IMR-90 (cell line): ENCODE results near the gene CTCF. TPM values are rescaled to one million over a fixed set of nuclear protein-coding genes. Genes with fewer than 3 reads are reported as not detected.
A peak's percentile ranks its signal among the peaks of the same experiment; 100 is the strongest.

ENCODE experiments used
- ATAC-seq: fragments of 200-7000 bp; cut with Tn5 transposase; 2 replicates; pipeline ENCODE4 v1.9.1; 2020; ENCODE audit warnings: low read depth, mild to moderate bottlenecking, moderate library complexity
- BruUV-seq: library from RNA; stranded (reverse); fragments of 400-500 nt; replicated peaks from 2 replicates; lab custom pipeline; 2021; lab: Mats Ljungman, UMichigan
- CTCF ChIA-PET: fragments of 300-600 bp; formaldehyde crosslinking; extraction: SDS; loops from one replicate; lab custom pipeline; 2021; ENCODE audit warnings: antibody characterized with exemption; lab: Yijun Ruan, JAX
- POLR2A ChIA-PET: fragments of 300-600 bp; sonication (Branson Sonifier 250); formaldehyde crosslinking; loops from one replicate; lab custom pipeline; 2022; ENCODE audit warnings: antibody characterized with exemption; ENCODE audit not compliant: unreplicated experiment; lab: Charles Lee
- DNase-seq: peaks from one replicate; pipeline ENCODE4 v3.0.0; 2013
- H2AFZ ChIP-seq: replicated peaks from 2 replicates; pipeline ENCODE3; 2013; ENCODE audit warnings: low read length, mild to moderate bottlenecking; ENCODE audit not compliant: poor library complexity
- H2AK5ac ChIP-seq: 2 replicates; pipeline ENCODE4 v1.6.1; 2013; ENCODE audit warnings: low read depth, low read length, inconsistent platforms
- H2AK9ac ChIP-seq: replicated peaks from 2 replicates; pipeline ENCODE3; 2013; ENCODE audit warnings: mild to moderate bottlenecking, low read depth, low read length, moderate library complexity; ENCODE audit not compliant: poor library complexity
- H2BK120ac ChIP-seq: 2 replicates; pipeline ENCODE4 v1.6.1; 2013; ENCODE audit warnings: low read depth, low read length, inconsistent platforms
- H2BK15ac ChIP-seq: 3 replicates; pipeline ENCODE4 v1.6.1; 2013; ENCODE audit warnings: low read depth, low read length, inconsistent platforms
- H2BK20ac ChIP-seq: 2 replicates; pipeline ENCODE4 v1.6.1; 2013; ENCODE audit warnings: low read depth, mild to moderate bottlenecking, inconsistent platforms, low read length, moderate library complexity
- H2BK5ac ChIP-seq: 2 replicates; pipeline ENCODE4 v1.6.1; 2013; ENCODE audit warnings: mild to moderate bottlenecking, low read depth, low read length, inconsistent platforms; ENCODE audit not compliant: poor library complexity, severe bottlenecking
- H3K14ac ChIP-seq: replicated peaks from 2 replicates; pipeline ENCODE4 v1.6.1; 2013; ENCODE audit warnings: low read depth, low read length, inconsistent platforms
- H3K18ac ChIP-seq: 2 replicates; pipeline ENCODE4 v1.6.1; 2013; ENCODE audit warnings: low read depth, low read length, control low read depth
- H3K23ac ChIP-seq: 2 replicates; pipeline ENCODE4 v1.6.1; 2013; ENCODE audit warnings: low read depth, low read length, inconsistent platforms
- H3K27ac ChIP-seq: 2 replicates; pipeline ENCODE4 v1.5.1; 2013; ENCODE audit warnings: mild to moderate bottlenecking, control low read depth, low read length; ENCODE audit not compliant: insufficient read depth
- H3K27me3 ChIP-seq: 2 replicates; pipeline ENCODE4 v1.6.1; 2013; ENCODE audit warnings: low read length; ENCODE audit not compliant: control insufficient read depth, insufficient read depth
- H3K36me3 ChIP-seq: 2 replicates; pipeline ENCODE4 v1.6.1; 2013; ENCODE audit warnings: low read length, mixed read lengths; ENCODE audit not compliant: control insufficient read depth, insufficient read depth
- H3K4ac ChIP-seq: 2 replicates; pipeline ENCODE4 v1.6.1; 2013; ENCODE audit warnings: low read depth, low read length, inconsistent platforms
- H3K4me1 ChIP-seq: 2 replicates; pipeline ENCODE4 v1.6.1; 2013; ENCODE audit warnings: low read length, mixed read lengths; ENCODE audit not compliant: control insufficient read depth, insufficient read depth
- H3K4me2 ChIP-seq: 2 replicates; pipeline ENCODE4 v1.6.1; 2013; ENCODE audit warnings: low read depth, mild to moderate bottlenecking, control low read depth, low read length, moderate library complexity
- H3K4me3 ChIP-seq: 2 replicates; pipeline ENCODE4 v1.5.1; 2013; ENCODE audit warnings: low read depth, mild to moderate bottlenecking, control low read depth, low read length, moderate library complexity; ENCODE audit not compliant: insufficient read depth
- H3K56ac ChIP-seq: 2 replicates; pipeline ENCODE4 v1.6.1; 2013; ENCODE audit warnings: low read length, inconsistent platforms; ENCODE audit not compliant: insufficient read depth; ENCODE audit errors: extremely low read depth
- H3K79me1 ChIP-seq, 2 experiments: 2 replicates each; pipeline ENCODE4 v1.6.1; 2013; ENCODE audit warnings: low read length in 2 of 2, inconsistent platforms in 1 of 2, low read depth in 1 of 2
- H3K9ac ChIP-seq: 2 replicates; pipeline ENCODE4 v1.6.1; 2013; ENCODE audit warnings: low read depth, low read length, control low read depth
- H3K9me1 ChIP-seq: 2 replicates; pipeline ENCODE4 v1.6.1; 2013; ENCODE audit warnings: low read length, inconsistent platforms; ENCODE audit not compliant: insufficient read depth
- H3K9me3 ChIP-seq: 2 replicates; pipeline ENCODE4 v1.6.1; 2013; ENCODE audit warnings: low read length; ENCODE audit not compliant: control insufficient read depth, insufficient read depth
- H4K20me1 ChIP-seq: 2 replicates; pipeline ENCODE4 v1.6.1; 2013; ENCODE audit warnings: low read length, inconsistent platforms; ENCODE audit not compliant: insufficient read depth
- H4K5ac ChIP-seq: 2 replicates; pipeline ENCODE4 v1.6.1; 2013; ENCODE audit warnings: mild to moderate bottlenecking, low read depth, low read length, control low read depth
- H4K8ac ChIP-seq, 2 experiments: 2 replicates each; pipeline ENCODE4 v1.6.1; 2013; ENCODE audit warnings: low read depth in 2 of 2, low read length in 2 of 2, control low read depth in 1 of 2, inconsistent platforms in 1 of 2
- H4K91ac ChIP-seq: 2 replicates; pipeline ENCODE4 v1.6.1; 2013; ENCODE audit warnings: low read depth, low read length, inconsistent platforms; ENCODE audit not compliant: insufficient read depth
- BHLHE40 ChIP-seq: fragments of 150-350 bp; IDR thresholded peaks from 2 replicates; pipeline ENCODE4 v1.6.1; 2016; ENCODE audit warnings: mild to moderate bottlenecking, low read depth, low read length
- FOS ChIP-seq: fragments of 150-350 bp; IDR thresholded peaks from 2 replicates; pipeline ENCODE4 v1.6.1; 2016; ENCODE audit warnings: low read depth, low read length
- MAZ ChIP-seq: IDR thresholded peaks from 2 replicates; pipeline ENCODE4 v1.6.1; 2012; ENCODE audit warnings: low read depth, mild to moderate bottlenecking, low read length, improper control_type of control experiment, moderate library complexity, borderline replicate concordance
- MXI1 ChIP-seq: IDR thresholded peaks from 2 replicates; pipeline ENCODE4 v1.6.1; 2012; ENCODE audit warnings: low read depth, mild to moderate bottlenecking, low read length, moderate library complexity, borderline replicate concordance
- NFE2L2 ChIP-seq: fragments of 150-350 bp; IDR thresholded peaks from 2 replicates; pipeline ENCODE4 v1.6.1; 2016; ENCODE audit warnings: low read depth, mild to moderate bottlenecking, low read length
- POLR2A ChIP-seq: IDR thresholded peaks from 2 replicates; pipeline ENCODE4 v1.6.1; 2012; ENCODE audit warnings: mild to moderate bottlenecking, low read depth, low read length
- RAD21 ChIP-seq: IDR thresholded peaks from 2 replicates; pipeline ENCODE4 v1.6.1; 2012; ENCODE audit warnings: low read length, improper control_type of control experiment
- WGBS, 2 experiments: methylation state at CpG; one replicate each; pipeline versions ENCODE4 v1.1.5 to v1.1.7; 2013; ENCODE audit warnings: missing lambda C conversion rate in 2 of 2; ENCODE audit not compliant: insufficient read length in 1 of 2; ENCODE audit errors: extremely low coverage in 2 of 2; 5-methylcytosine and 5-hydroxymethylcytosine counted together
- dilution Hi-C: fragments of 300-500 bp; cut with HindIII; formaldehyde crosslinking; loops from one replicate; pipeline ENCODE4 v1.14.3; 2018; ENCODE audit warnings: low sequenced_read_pairs; ENCODE audit not compliant: unreplicated experiment
- in situ Hi-C: fragments of 300-500 bp; cut with MboI; formaldehyde crosslinking; loops from 3 replicates; pipeline ENCODE4 v1.14.3; 2019; ENCODE audit warnings: low sequenced_read_pairs, inconsistent platforms, mixed read lengths
- intact Hi-C: fragments of 100-400 bp; cut with micrococcal nuclease; formaldehyde crosslinking; loops from 2 replicates; pipeline ENCODE4 v1.10.0; 2022
- polyA plus RNA-seq, 3 experiments: library from polyadenylated mRNA; depleted of rRNA; stranded (reverse); fragments of >200 nt; gene quantifications; 2 replicates each; pipeline ENCODE4 v1.2.3, GENCODE V29; 2012; ENCODE audit warnings: low replicate concordance in 1 of 3
- total RNA-seq: library from RNA; depleted of rRNA; stranded (reverse); fragments of >200 nt; gene quantifications from 2 replicates; pipeline ENCODE4 v1.2.3, GENCODE V29; 2012
- TF ChIP-seq, protein P1 (sequence below): fragments of 150-350 bp; IDR thresholded peaks from 2 replicates; pipeline ENCODE4 v1.6.1; 2016; ENCODE audit warnings: low read depth, mild to moderate bottlenecking, low read length, moderate library complexity, borderline replicate concordance
- TF ChIP-seq, protein P2 (sequence below): fragments of 150-350 bp; IDR thresholded peaks from 2 replicates; pipeline ENCODE4 v1.6.1; 2017; ENCODE audit warnings: mild to moderate bottlenecking, antibody characterized with exemption, low read length, low read depth
- TF ChIP-seq, protein P3 (sequence below): conservative IDR thresholded peaks from 2 replicates; pipeline ENCODE4 v1.5.1; 2012; ENCODE audit warnings: mild to moderate bottlenecking, low read depth, low read length, improper control_type of control experiment

The CTCF gene
- total and polyA plus RNA-seq, 2 of the 4 experiments (the other 2 are of a cell fraction), result 16.1 to 22.8 TPM

DNA sequence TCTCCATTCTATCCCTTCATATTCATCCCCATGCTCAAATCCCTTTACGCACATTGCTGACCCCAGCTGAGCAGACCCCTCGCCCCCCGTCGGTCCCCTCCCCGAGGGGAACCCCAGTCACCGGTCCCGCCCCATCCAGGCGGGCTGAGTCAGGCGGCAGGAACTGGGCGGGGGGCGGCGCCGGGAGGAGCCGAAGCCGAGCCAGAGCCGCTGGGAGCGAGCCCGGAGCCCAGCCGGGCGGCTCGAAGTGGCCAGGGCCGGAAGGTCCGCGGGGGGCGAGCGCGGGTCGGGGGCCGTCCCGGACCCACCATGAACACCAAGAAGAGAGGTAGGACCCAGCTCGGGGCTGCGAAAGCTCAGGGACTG, 25.1 kb upstream of the CTCF start:
- 0% methylated on average over 7 of the region's 32 CpGs; no CpG with 5 or more reads in 1 of the 2 experiments for WGBS, 2 experiments
- H4K91ac ChIP-seq, result no peak overlapping the region; the same call in 1 of the 2 replicates
- H4K20me1 ChIP-seq, result peaks cover 94% of the 10 kb centered on the region
- peak overlapping the region; percentile 41; the same call in 1 of the 2 replicates for H3K27ac ChIP-seq
- peaks cover 36% of the 10 kb centered on the region for H3K36me3 ChIP-seq
- intact Hi-C loops (no loop called here), dilution Hi-C loops (no loop called here), in situ Hi-C loops (loop anchor here (25.0 kb wide), 1 partner anchor 400 kb away; the partner anchor contains the start of genes CTRL, LCAT and PSMB10)
- peak overlapping the region; percentile 28; the same call in 1 of the 2 replicates for H3K56ac ChIP-seq
- peak overlapping the region; percentile 30 to 61; a peak in 2 of 4 replicates for H4K8ac ChIP-seq
- TF ChIP-seq MXI1, result no peak
- TF ChIP-seq FOS, result peak; percentile 27; the same call in 1 of the 2 replicates
- peak; percentile 67; the same call in 1 of the 2 replicates for TF ChIP-seq POLR2A
- TF ChIP-seq, protein P1, sequence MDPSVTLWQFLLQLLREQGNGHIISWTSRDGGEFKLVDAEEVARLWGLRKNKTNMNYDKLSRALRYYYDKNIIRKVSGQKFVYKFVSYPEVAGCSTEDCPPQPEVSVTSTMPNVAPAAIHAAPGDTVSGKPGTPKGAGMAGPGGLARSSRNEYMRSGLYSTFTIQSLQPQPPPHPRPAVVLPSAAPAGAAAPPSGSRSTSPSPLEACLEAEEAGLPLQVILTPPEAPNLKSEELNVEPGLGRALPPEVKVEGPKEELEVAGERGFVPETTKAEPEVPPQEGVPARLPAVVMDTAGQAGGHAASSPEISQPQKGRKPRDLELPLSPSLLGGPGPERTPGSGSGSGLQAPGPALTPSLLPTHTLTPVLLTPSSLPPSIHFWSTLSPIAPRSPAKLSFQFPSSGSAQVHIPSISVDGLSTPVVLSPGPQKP, result no peak
- TF ChIP-seq NFE2L2, result no peak
- no peak for TF ChIP-seq RAD21
- TF ChIP-seq MAZ, result peak; percentile 86; the same call in 1 of the 2 replicates
- no peak for TF ChIP-seq BHLHE40
- TF ChIP-seq, protein P2, sequence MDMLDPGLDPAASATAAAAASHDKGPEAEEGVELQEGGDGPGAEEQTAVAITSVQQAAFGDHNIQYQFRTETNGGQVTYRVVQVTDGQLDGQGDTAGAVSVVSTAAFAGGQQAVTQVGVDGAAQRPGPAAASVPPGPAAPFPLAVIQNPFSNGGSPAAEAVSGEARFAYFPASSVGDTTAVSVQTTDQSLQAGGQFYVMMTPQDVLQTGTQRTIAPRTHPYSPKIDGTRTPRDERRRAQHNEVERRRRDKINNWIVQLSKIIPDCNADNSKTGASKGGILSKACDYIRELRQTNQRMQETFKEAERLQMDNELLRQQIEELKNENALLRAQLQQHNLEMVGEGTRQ, result no peak
- TF ChIP-seq, protein P3, sequence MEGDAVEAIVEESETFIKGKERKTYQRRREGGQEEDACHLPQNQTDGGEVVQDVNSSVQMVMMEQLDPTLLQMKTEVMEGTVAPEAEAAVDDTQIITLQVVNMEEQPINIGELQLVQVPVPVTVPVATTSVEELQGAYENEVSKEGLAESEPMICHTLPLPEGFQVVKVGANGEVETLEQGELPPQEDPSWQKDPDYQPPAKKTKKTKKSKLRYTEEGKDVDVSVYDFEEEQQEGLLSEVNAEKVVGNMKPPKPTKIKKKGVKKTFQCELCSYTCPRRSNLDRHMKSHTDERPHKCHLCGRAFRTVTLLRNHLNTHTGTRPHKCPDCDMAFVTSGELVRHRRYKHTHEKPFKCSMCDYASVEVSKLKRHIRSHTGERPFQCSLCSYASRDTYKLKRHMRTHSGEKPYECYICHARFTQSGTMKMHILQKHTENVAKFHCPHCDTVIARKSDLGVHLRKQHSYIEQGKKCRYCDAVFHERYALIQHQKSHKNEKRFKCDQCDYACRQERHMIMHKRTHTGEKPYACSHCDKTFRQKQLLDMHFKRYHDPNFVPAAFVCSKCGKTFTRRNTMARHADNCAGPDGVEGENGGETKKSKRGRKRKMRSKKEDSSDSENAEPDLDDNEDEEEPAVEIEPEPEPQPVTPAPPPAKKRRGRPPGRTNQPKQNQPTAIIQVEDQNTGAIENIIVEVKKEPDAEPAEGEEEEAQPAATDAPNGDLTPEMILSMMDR, result no peak
- H3K27me3 ChIP-seq, result no peaks in the 10 kb centered on the region
- H2AK9ac ChIP-seq, result peak overlapping the region; percentile 97
- ChIA-PET CTCF (interaction anchor here (1.8 kb wide), 1 partner anchor 16 kb away, joined by 4 read pairs; no protein-coding TSS in a partner anchor), POLR2A (no interaction called here)
- no peak overlapping the region; the same call in 1 of the 2 replicates for H3K23ac ChIP-seq
- H3K9me3 ChIP-seq, result no peaks in the 10 kb centered on the region
- ATAC-seq (peak; percentile 77), DNase-seq (peak; percentile 36)
- no peak overlapping the region for H2BK120ac ChIP-seq
- peak overlapping the region; percentile 33 for H2AK5ac ChIP-seq
- H3K4me1 ChIP-seq, result peaks cover 12% of the 10 kb centered on the region
- peak overlapping the region; percentile 87 for H2AFZ ChIP-seq
- no TSS peak for BruUV-seq
- H3K79me1 ChIP-seq, result peaks cover 30 to 92% of the 10 kb centered on the region in 2 experiments
- peak overlapping the region; percentile 59; the same call in 1 of the 2 replicates for H3K14ac ChIP-seq
- no peak overlapping the region for H2BK20ac ChIP-seq
- peak overlapping the region; percentile 1 for H2BK5ac ChIP-seq
- H3K9me1 ChIP-seq, result peaks cover 29% of the 10 kb centered on the region
- no peak overlapping the region; the same call in 1 of the 2 replicates for H3K18ac ChIP-seq
- peak overlapping the region; percentile 54 for H3K9ac ChIP-seq
- H3K4ac ChIP-seq, result peak overlapping the region; percentile 75
- no peak overlapping the region for H4K5ac ChIP-seq
- H3K4me2 ChIP-seq, result peak overlapping the region; percentile 81
- no peak overlapping the region for H2BK15ac ChIP-seq
- H3K4me3 ChIP-seq, result peak overlapping the region; percentile 51
